ENCODE data around the gene BRD8. TPM values are rescaled to one million over a fixed set of nuclear protein-coding genes. Genes with fewer than 3 reads are reported as not detected.

Gene BRD8
- total RNA-seq, 1 experiment from 2014 or later = 85.5 TPM

GRCh38 chr5:138139781-138140090 is 38.7 kb downstream of the BRD8 start:
- peaks cover 4% of the 10 kb centered on the region; the same call in 1 of the 2 replicates for H3K27me3 ChIP-seq
- no peaks in the 10 kb centered on the region for H3K4me1 ChIP-seq
- H3K9me3 ChIP-seq (replicated peaks) = no peaks in the 10 kb centered on the region
- no peaks in the 10 kb centered on the region for H3K36me3 ChIP-seq
- H3K27ac ChIP-seq = no peak overlapping the region
- no peak for DNase-seq
- no peak overlapping the region for H3K4me3 ChIP-seq

- peaks cover 4% of the 10 kb centered on the region; the same call in 1 of the 2 replicates for H3K27me3 ChIP-seq
- H3K4me1 ChIP-seq = no peaks in the 10 kb centered on the region
- H3K36me3 ChIP-seq = no peaks in the 10 kb centered on the region
- DNase-seq = no peak
- H3K27ac ChIP-seq = no peak within 1 kb of the TSS
- no peak within 1 kb of the TSS for H3K4me3 ChIP-seq
- H3K9me3 ChIP-seq (replicated peaks) = no peaks in the 10 kb centered on the region
Observed at GRCh38 chr5:138138949-138139780, 39.3 kb downstream of the BRD8 start, which contains the start of gene NME5. NME5 (minus strand) TSS chr5:138139428; CDS start chr5:138138780, 648 bp downstream.

GRCh38 chr5:138132543-138132942 is 45.9 kb downstream of the BRD8 start:
- Histone ChIP-seq H3K27ac (no peak overlapping the region), H3K9me3 (replicated peaks) (no peaks in the 10 kb centered on the region), H3K4me1 (no peaks in the 10 kb centered on the region; the same call in 1 of the 2 replicates), H3K36me3 (no peaks in the 10 kb centered on the region), H3K4me3 (no peak overlapping the region), H3K27me3 (peaks cover 8% of the 10 kb centered on the region; the same call in 1 of the 2 replicates)
- no peak for DNase-seq

- H3K27ac ChIP-seq = no peak overlapping the region
- no peaks in the 10 kb centered on the region for H3K36me3 ChIP-seq
- H3K27me3 ChIP-seq = peaks cover 8% of the 10 kb centered on the region; the same call in 1 of the 2 replicates
- no peaks in the 10 kb centered on the region; the same call in 1 of the 2 replicates for H3K4me1 ChIP-seq
- H3K4me3 ChIP-seq = no peak overlapping the region
- DNase-seq = no peak
- H3K9me3 ChIP-seq (replicated peaks) = no peaks in the 10 kb centered on the region
Observed at GRCh38 chr5:138129347-138129746, 49.1 kb downstream of the BRD8 start.

- H3K4me1 ChIP-seq = no peaks in the 10 kb centered on the region; the same call in 1 of the 2 replicates
- no peaks in the 10 kb centered on the region for H3K9me3 ChIP-seq (replicated peaks)
- no peaks in the 10 kb centered on the region for H3K36me3 ChIP-seq
- DNase-seq = no peak
- 0 out of 2 replicates have a peak, but pooled peaks cover 4% of the 10 kb centered on the region for H3K27me3 ChIP-seq
- no peak overlapping the region for H3K4me3 ChIP-seq
- no peak overlapping the region for H3K27ac ChIP-seq
Observed at GRCh38 chr5:138128334-138128733, 50.1 kb downstream of the BRD8 start.

GRCh38 chr5:138115254-138115653 is 63.2 kb downstream of the BRD8 start:
- Histone ChIP-seq H3K4me3 (no peak overlapping the region), H3K27me3 (peaks cover 4% of the 10 kb centered on the region; the same call in 1 of the 2 replicates), H3K36me3 (no peaks in the 10 kb centered on the region), H3K9me3 (replicated peaks) (no peaks in the 10 kb centered on the region), H3K27ac (no peak overlapping the region), H3K4me1 (no peaks in the 10 kb centered on the region)
- DNase-seq = no peak

- H3K4me1 ChIP-seq = no peaks in the 10 kb centered on the region
- no peak overlapping the region for H3K27ac ChIP-seq
- DNase-seq = no peak
- H3K9me3 ChIP-seq (replicated peaks) = no peaks in the 10 kb centered on the region
- no peaks in the 10 kb centered on the region for H3K36me3 ChIP-seq
- peaks cover 4% of the 10 kb centered on the region for H3K27me3 ChIP-seq
- no peak overlapping the region for H3K4me3 ChIP-seq
Observed at GRCh38 chr5:138111937-138112336, 66.5 kb downstream of the BRD8 start.

GRCh38 chr5:138111181-138111580 is 67.2 kb downstream of the BRD8 start:
- Histone ChIP-seq H3K27me3 (peaks cover 4% of the 10 kb centered on the region), H3K36me3 (no peaks in the 10 kb centered on the region), H3K9me3 (replicated peaks) (no peaks in the 10 kb centered on the region), H3K4me3 (no peak overlapping the region), H3K27ac (no peak overlapping the region), H3K4me1 (no peaks in the 10 kb centered on the region)
- no peak for DNase-seq

GRCh38 chr5:138110266-138110963 is 68.0 kb downstream of the BRD8 start:
- no peaks in the 10 kb centered on the region for H3K9me3 ChIP-seq (replicated peaks)
- no peak overlapping the region for H3K4me3 ChIP-seq
- H3K27ac ChIP-seq = no peak overlapping the region
- H3K36me3 ChIP-seq = no peaks in the 10 kb centered on the region
- peak; percentile 32 to 43 for DNase-seq
- no peaks in the 10 kb centered on the region for H3K4me1 ChIP-seq
- peaks cover 4% of the 10 kb centered on the region for H3K27me3 ChIP-seq

GRCh38 chr5:138109463-138110265 is 68.8 kb downstream of the BRD8 start:
- H3K27ac ChIP-seq = no peak overlapping the region
- H3K4me1 ChIP-seq = no peaks in the 10 kb centered on the region
- DNase-seq = no peak

GRCh38 chr5:138107213-138107612 is 71.2 kb downstream of the BRD8 start:
- H3K27ac ChIP-seq = no peak overlapping the region
- no peaks in the 10 kb centered on the region for H3K36me3 ChIP-seq
- no peaks in the 10 kb centered on the region for H3K9me3 ChIP-seq (replicated peaks)
- DNase-seq = no peak
- H3K4me3 ChIP-seq = no peak overlapping the region
- H3K4me1 ChIP-seq = no peaks in the 10 kb centered on the region
- peaks cover 2% of the 10 kb centered on the region for H3K27me3 ChIP-seq

More at GRCh38 chr5:138109463-138110265, 68.8 kb downstream of the BRD8 start:
- Histone ChIP-seq H3K9me3 (replicated peaks) (no peaks in the 10 kb centered on the region), H3K4me3 (no peak overlapping the region), H3K27me3 (peaks cover 4% of the 10 kb centered on the region), H3K36me3 (no peaks in the 10 kb centered on the region)

- Histone ChIP-seq H3K4me3 (no peak overlapping the region), H3K36me3 (no peaks in the 10 kb centered on the region), H3K4me1 (no peaks in the 10 kb centered on the region), H3K27ac (no peak overlapping the region), H3K27me3 (no peaks in the 10 kb centered on the region; the same call in 1 of the 2 replicates), H3K9me3 (replicated peaks) (no peaks in the 10 kb centered on the region)
- DNase-seq = no peak
Observed at GRCh38 chr5:138105709-138106108, 72.7 kb downstream of the BRD8 start.

GRCh38 chr5:138103319-138103637 is 75.2 kb downstream of the BRD8 start:
- Histone ChIP-seq H3K27ac (no peak overlapping the region), H3K27me3 (peaks cover 5% of the 10 kb centered on the region; the same call in 1 of the 2 replicates), H3K9me3 (replicated peaks) (no peaks in the 10 kb centered on the region), H3K4me1 (no peaks in the 10 kb centered on the region), H3K36me3 (no peaks in the 10 kb centered on the region), H3K4me3 (no peak overlapping the region)
- no peak for DNase-seq

- H3K4me3 ChIP-seq = no peak overlapping the region
- H3K9me3 ChIP-seq (replicated peaks) = no peaks in the 10 kb centered on the region
- DNase-seq = no peak
- H3K27me3 ChIP-seq = peaks cover 5% of the 10 kb centered on the region; the same call in 1 of the 2 replicates
- no peaks in the 10 kb centered on the region for H3K36me3 ChIP-seq
- H3K4me1 ChIP-seq = no peaks in the 10 kb centered on the region
- no peak overlapping the region for H3K27ac ChIP-seq
Observed at GRCh38 chr5:138102454-138103318, 75.7 kb downstream of the BRD8 start.

Measured in SJCRH30 (cell line).